ENCODE data around the gene LYPD1.

Gene LYPD1

DNA sequence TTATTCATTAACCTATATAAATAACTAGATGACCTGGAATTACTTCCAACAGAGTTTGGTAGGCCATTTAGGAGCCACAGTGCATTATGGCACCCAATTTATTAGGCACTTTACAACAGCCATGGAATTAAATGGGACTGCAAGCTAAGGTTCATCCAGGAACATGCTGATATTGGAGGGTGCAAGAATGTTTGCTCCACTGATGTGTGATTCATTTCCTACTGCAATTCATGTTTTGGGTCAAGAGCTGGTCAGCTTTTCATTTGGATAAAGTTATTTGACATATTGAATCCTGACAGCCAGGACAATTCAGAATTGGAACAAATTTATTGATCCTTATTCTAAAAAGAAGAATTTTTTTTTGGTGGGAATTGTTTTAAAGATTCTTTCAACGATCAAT is 11.8 kb upstream of the LYPD1 start:
- DNase-seq: no peak
- Histone ChIP-seq H3K27ac (no peak overlapping the region), H3K4me3 (ENCODE audit: low read depth, low read length) (no peak overlapping the region), H3K9me3 (ENCODE audit: severe bottlenecking) (no peaks in the 10 kb centered on the region), H3K36me3 (no peaks in the 10 kb centered on the region), H3K27me3 (ENCODE audit: insufficient read depth, low read depth, severe bottlenecking) (no peaks in the 10 kb centered on the region)
- TF ChIP-seq, protein P1, sequence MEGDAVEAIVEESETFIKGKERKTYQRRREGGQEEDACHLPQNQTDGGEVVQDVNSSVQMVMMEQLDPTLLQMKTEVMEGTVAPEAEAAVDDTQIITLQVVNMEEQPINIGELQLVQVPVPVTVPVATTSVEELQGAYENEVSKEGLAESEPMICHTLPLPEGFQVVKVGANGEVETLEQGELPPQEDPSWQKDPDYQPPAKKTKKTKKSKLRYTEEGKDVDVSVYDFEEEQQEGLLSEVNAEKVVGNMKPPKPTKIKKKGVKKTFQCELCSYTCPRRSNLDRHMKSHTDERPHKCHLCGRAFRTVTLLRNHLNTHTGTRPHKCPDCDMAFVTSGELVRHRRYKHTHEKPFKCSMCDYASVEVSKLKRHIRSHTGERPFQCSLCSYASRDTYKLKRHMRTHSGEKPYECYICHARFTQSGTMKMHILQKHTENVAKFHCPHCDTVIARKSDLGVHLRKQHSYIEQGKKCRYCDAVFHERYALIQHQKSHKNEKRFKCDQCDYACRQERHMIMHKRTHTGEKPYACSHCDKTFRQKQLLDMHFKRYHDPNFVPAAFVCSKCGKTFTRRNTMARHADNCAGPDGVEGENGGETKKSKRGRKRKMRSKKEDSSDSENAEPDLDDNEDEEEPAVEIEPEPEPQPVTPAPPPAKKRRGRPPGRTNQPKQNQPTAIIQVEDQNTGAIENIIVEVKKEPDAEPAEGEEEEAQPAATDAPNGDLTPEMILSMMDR (IDR thresholded peaks at IDR 0.05; ENCODE audit: low read depth, low read length): no peak

GRCh38 chr2:132680544-132680943 is 10.5 kb upstream of the LYPD1 start:
- Histone ChIP-seq H3K27ac (no peak overlapping the region), H3K27me3 (ENCODE audit: insufficient read depth, low read depth, severe bottlenecking) (no peaks in the 10 kb centered on the region), H3K4me3 (ENCODE audit: low read depth, low read length) (no peak overlapping the region), H3K9me3 (ENCODE audit: severe bottlenecking) (no peaks in the 10 kb centered on the region), H3K36me3 (no peaks in the 10 kb centered on the region)
- TF ChIP-seq, protein P1 (IDR thresholded peaks at IDR 0.05; ENCODE audit: low read depth, low read length): no peak
- DNase-seq: no peak

DNA sequence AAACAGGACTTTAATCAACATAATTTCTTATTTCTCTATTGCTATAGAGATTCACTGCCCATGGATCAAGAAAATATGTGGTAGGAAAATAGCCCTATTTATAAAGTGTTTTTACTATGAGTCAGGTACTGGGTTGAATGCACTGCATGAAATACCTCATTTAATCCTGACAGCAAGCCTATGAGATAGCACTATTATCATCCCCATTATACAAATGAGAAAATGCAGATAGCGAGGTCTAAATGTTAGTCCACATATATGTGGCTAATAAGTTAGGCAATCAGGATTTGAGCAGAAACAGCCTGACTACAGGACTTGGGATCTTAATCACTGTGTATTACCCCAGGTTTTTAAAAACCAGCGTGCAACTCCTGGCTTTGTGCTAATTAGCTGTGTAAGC is 8.5 kb upstream of the LYPD1 start:
- DNase-seq: no peak
- H3K9me3 ChIP-seq (ENCODE audit: severe bottlenecking): no peaks in the 10 kb centered on the region
- no peaks in the 10 kb centered on the region for H3K36me3 ChIP-seq
- H3K4me3 ChIP-seq (ENCODE audit: low read depth, low read length): no peak overlapping the region
- H3K27ac ChIP-seq: no peak overlapping the region
- H3K27me3 ChIP-seq (ENCODE audit: insufficient read depth, low read depth, severe bottlenecking): no peaks in the 10 kb centered on the region
- TF ChIP-seq, protein P1 (IDR thresholded peaks at IDR 0.05; ENCODE audit: low read depth, low read length): no peak

GRCh38 chr2:132677661-132678060 is 7.7 kb upstream of the LYPD1 start:
- no peak overlapping the region for H3K4me3 ChIP-seq (ENCODE audit: low read depth, low read length)
- H3K27me3 ChIP-seq (ENCODE audit: insufficient read depth, low read depth, severe bottlenecking): no peaks in the 10 kb centered on the region
- no peaks in the 10 kb centered on the region for H3K9me3 ChIP-seq (ENCODE audit: severe bottlenecking)
- TF ChIP-seq, protein P1 (IDR thresholded peaks at IDR 0.05; ENCODE audit: low read depth, low read length): no peak
- DNase-seq: no peak
- no peak overlapping the region for H3K27ac ChIP-seq
- H3K36me3 ChIP-seq: no peaks in the 10 kb centered on the region

GRCh38 chr2:132676999-132677398 is 7.0 kb upstream of the LYPD1 start:
- Histone ChIP-seq H3K4me3 (ENCODE audit: low read depth, low read length) (no peak overlapping the region), H3K27ac (no peak overlapping the region), H3K27me3 (ENCODE audit: insufficient read depth, low read depth, severe bottlenecking) (no peaks in the 10 kb centered on the region), H3K9me3 (ENCODE audit: severe bottlenecking) (no peaks in the 10 kb centered on the region), H3K36me3 (no peaks in the 10 kb centered on the region)
- DNase-seq: no peak
- TF ChIP-seq, protein P1 (IDR thresholded peaks at IDR 0.05; ENCODE audit: low read depth, low read length): no peak

- H3K9me3 ChIP-seq (ENCODE audit: severe bottlenecking): no peaks in the 10 kb centered on the region
- no peak overlapping the region for H3K4me3 ChIP-seq (ENCODE audit: low read depth, low read length)
- no peak for DNase-seq
- TF ChIP-seq, protein P1 (IDR thresholded peaks at IDR 0.05; ENCODE audit: low read depth, low read length): no peak
- peaks cover 21% of the 10 kb centered on the region for H3K27me3 ChIP-seq (ENCODE audit: insufficient read depth, low read depth, severe bottlenecking)
- no peak overlapping the region for H3K27ac ChIP-seq
- no peaks in the 10 kb centered on the region for H3K36me3 ChIP-seq
Measured at GRCh38 chr2:132671151-132671835, 1.3 kb upstream of the LYPD1 start.
